Heart right ventricle (tissue), 16 donors: Measurements from ENCODE around the gene PLA2R1. TPM values are rescaled to one million over a fixed set of nuclear protein-coding genes. Genes with fewer than 3 reads are reported as not detected.

Experiments
- ATAC-seq, 8 donors: fragments of 200-7000 bp; cut with Tn5 transposase; one replicate each; pipeline ENCODE4 v1.9.1; 2020; ENCODE audit warnings: mild to moderate bottlenecking in 8 of 8, moderate library complexity in 8 of 8, moderate number of reproducible peaks in 1 of 8
- DNase-seq, 2 donors: peaks; one replicate each; pipeline ENCODE4 v3.0.0-alpha.2; 2020
- H3K27ac ChIP-seq, 10 donors: fragments of 200-600 bp; sonication (generic) in 2 of 10; one replicate each; pipeline versions ENCODE4 v1.5.0 to v1.8.0; 2020 to 2022; ENCODE audit warnings: mild to moderate bottlenecking in 3 of 10
- H3K27me3 ChIP-seq, 7 donors: fragments of 200-600 bp; one replicate each; pipeline ENCODE4 v1.8.0; 2021 to 2022; ENCODE audit warnings: mild to moderate bottlenecking in 2 of 7
- H3K36me3 ChIP-seq, 9 donors: fragments of 200-600 bp; sonication (generic) in 1 of 9; one replicate each; pipeline versions ENCODE4 v1.5.0 to v1.8.0; 2020 to 2022; ENCODE audit warnings: mild to moderate bottlenecking in 2 of 9
- H3K4me1 ChIP-seq, 9 donors: fragments of 200-600 bp; sonication (generic) in 1 of 9; one replicate each; pipeline versions ENCODE4 v1.5.0 to v1.8.0; 2020 to 2022; ENCODE audit warnings: mild to moderate bottlenecking in 4 of 9
- H3K4me3 ChIP-seq, 10 donors: fragments of 200-600 bp; sonication (generic) in 2 of 10; one replicate each; pipeline versions ENCODE4 v1.5.0 to v1.8.0; 2020 to 2022; ENCODE audit warnings: mild to moderate bottlenecking in 7 of 10, moderate library complexity in 2 of 10
- H3K9me3 ChIP-seq, 11 donors: fragments of 200-600 bp in 10 of 11; sonication (generic) in 2 of 11; one replicate each; pipeline versions ENCODE4 v1.5.0 to v1.8.0; 2013 to 2022; ENCODE audit warnings: mild to moderate bottlenecking in 2 of 11, control low read depth in 1 of 11, moderate library complexity in 1 of 11
- CTCF ChIP-seq, 9 donors: fragments of 200-600 bp; sonication (generic) in 2 of 9; IDR thresholded peaks; one replicate each; pipeline versions ENCODE4 v1.5.0 to v1.8.0; 2021 to 2022; ENCODE audit warnings: antibody characterized with exemption in 9 of 9, mild to moderate bottlenecking in 5 of 9, moderate library complexity in 1 of 9
- WGBS, 2 donors: extraction: QIAGEN DNeasy Blood & Tissue Kit; methylation state at CpG; one replicate each; pipeline ENCODE4 v1.1.7; 2013; ENCODE audit warnings: inconsistent platforms in 1 of 2; 5-methylcytosine and 5-hydroxymethylcytosine counted together
- intact Hi-C, 10 donors: fragments of 100-400 bp; cut with DNase I; formaldehyde crosslinking; loops; one replicate each; pipeline versions ENCODE4 v1.11.1 to v1.14.2; 2022
- polyA plus RNA-seq, 2 donors: library from polyadenylated mRNA; stranded (reverse); fragments of 200-250 nt; gene quantifications; one replicate each; pipeline ENCODE4 v1.2.3, GENCODE V29; 2013
- total RNA-seq, 10 donors: library from RNA; stranded (reverse); fragmentation: NEBNext Ultra II Directional in 3 of 10; extraction: Animal tissue kit (Norgen Biotek cat#: 25700) in 3 of 10; gene quantifications; one replicate each; pipeline versions ENCODE4 v1.2.1 to v1.2.4, GENCODE V29; 2021 to 2023
- donor health status: Arrhythmogenic right ventricular cardiomyopathy.
- donor health status: ischemic (EF 13 %, LVEDD 7.1; RV severe dilation, severe dysfunction).
- donor health status: healthy with polysubstance abuse.
- donor health status: DM: no; HTN: yes; CAD: no.
- donor health status: DM: no; HTN: no; CAD: no.
- donor health status: ischemic (EF 25% LVEDD 6.9; RV normal size, moderate dysfunction).
- donor health status: ischemic (EF 25% LVEDD 5.7; RV mildly dilated, moderate dysfunction).
- donor health status: healthy.
- donor health status: DM: yes; HTN: yes; CAD: no.
- donor health status: Ischemic cardiomyopathy.
- donor health status: ischemic (EF 35%, LVEDD 5.7; RV mildly dilated, moderate dysfunction).
- donor health status: nonischemic (EF 11% LVEDD 7.7; RV severe dilation, severe dysfunction).
- donor health status: DM: yes; HTN: yes; CAD: no.
- donor health status: PGD.
- donor health status: ischemic (EF 29% LVEDD 5.4; RV normal size, mild dysfunction).
- donor health status: nonischemic (EF 23%, LVEDD 6.1; RV moderate dilation, normal function).

The PLA2R1 gene
- total and polyA plus RNA-seq, 12 donors, result 0.38 to 3.7 (median 2.8) TPM

GRCh38 chr2:159961451-159961850 lies 101.0 kb downstream of the PLA2R1 start:
- DNase-seq (no peak), ATAC-seq (no peak)
- no peaks in the 10 kb centered on the region for H3K36me3 ChIP-seq
- peaks cover 0 to 31% (median 20%) of the 10 kb centered on the region in 9 donors for H3K4me1 ChIP-seq
- peak overlapping the region in 1 of 10 donors; percentile 37 for H3K27ac ChIP-seq
- intact Hi-C loops, result loop anchor here in 2 of 10 donors (10.0 kb wide), 2 partner anchors 157 to 167 kb away; partner anchors contain the start of gene CD302 (in 1 of the 2)
- TF ChIP-seq CTCF (IDR thresholded peaks at IDR 0.05), result no peak
- WGBS, 2 donors, result 93 to 94% methylated on average over 4 of the region's 4 CpGs
- peaks cover 0 to 3% (median 0%) of the 10 kb centered on the region in 11 donors for H3K9me3 ChIP-seq
- no peaks in the 10 kb centered on the region for H3K27me3 ChIP-seq
- no peak overlapping the region for H3K4me3 ChIP-seq

DNA sequence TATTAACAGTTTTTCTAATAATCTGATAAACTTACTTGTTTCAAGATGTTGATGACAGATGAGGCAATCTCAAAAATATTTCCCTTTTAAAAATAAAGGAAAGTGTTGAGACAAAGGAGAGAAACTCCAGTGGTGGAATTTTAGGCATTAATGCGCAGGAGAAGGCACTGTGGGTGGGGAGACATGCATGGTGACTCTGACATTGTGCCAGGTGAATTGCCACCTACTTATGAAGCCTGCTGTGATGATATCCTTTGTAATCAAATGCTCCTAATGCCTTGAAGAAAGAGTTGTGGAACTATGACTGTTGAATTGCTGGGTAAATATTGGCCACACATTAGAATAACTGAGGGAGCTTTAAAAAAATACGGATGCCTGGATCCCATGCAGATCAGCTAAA lies 101.4 kb downstream of the PLA2R1 start:
- H3K9me3 ChIP-seq, result peaks cover 0 to 3% (median 0%) of the 10 kb centered on the region in 11 donors
- H3K4me3 ChIP-seq, result no peak overlapping the region
- 68 to 73% methylated on average over 2 of the region's 2 CpGs for WGBS, 2 donors
- H3K27me3 ChIP-seq, result no peaks in the 10 kb centered on the region
- H3K4me1 ChIP-seq, result peaks cover 0 to 33% (median 20%) of the 10 kb centered on the region in 9 donors
- intact Hi-C loops, result loop anchor here in 2 of 10 donors (10.0 kb wide), 2 partner anchors 156 to 166 kb away; partner anchors contain the start of gene CD302 (in 1 of the 2)
- ATAC-seq (no peak), DNase-seq (no peak)
- TF ChIP-seq CTCF (IDR thresholded peaks at IDR 0.05), result no peak
- peak overlapping the region in 3 of 10 donors; percentile 19 to 37 (median 27) for H3K27ac ChIP-seq
- H3K36me3 ChIP-seq, result no peaks in the 10 kb centered on the region

DNA sequence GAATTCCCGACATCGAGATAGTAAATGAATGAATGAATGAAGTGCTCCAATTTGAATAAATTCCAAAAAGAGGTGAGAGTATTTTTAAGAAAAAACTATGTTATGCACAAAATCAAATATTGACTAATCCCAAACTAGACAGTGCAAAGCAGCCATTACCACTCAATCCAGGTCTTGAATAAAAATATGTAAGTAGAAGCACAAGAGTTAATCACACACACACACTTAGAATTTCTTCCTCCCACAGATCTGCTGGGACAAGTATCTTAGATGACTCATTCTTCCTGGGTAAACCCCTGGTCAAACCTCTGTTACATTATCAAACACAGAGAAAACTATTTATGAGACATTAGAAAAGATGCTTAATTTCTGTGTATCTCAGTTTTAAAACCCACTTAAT lies 102.0 kb downstream of the PLA2R1 start:
- 51 to 65% methylated on average over 2 of the region's 2 CpGs for WGBS, 2 donors
- no peaks in the 10 kb centered on the region for H3K27me3 ChIP-seq
- peak in 5 of 8 donors; percentile 53 to 82 (median 54) for ATAC-seq
- no peak for DNase-seq
- H3K36me3 ChIP-seq, result no peaks in the 10 kb centered on the region
- intact Hi-C loops, result loop anchor here in 2 of 10 donors (10.0 kb wide), 2 partner anchors 156 to 166 kb away; partner anchors contain the start of gene CD302 (in 1 of the 2)
- no peak overlapping the region for H3K4me3 ChIP-seq
- peaks cover 0 to 3% (median 0%) of the 10 kb centered on the region in 11 donors for H3K9me3 ChIP-seq
- no peak for TF ChIP-seq CTCF (IDR thresholded peaks at IDR 0.05)
- peak overlapping the region in 3 of 10 donors; percentile 19 to 37 (median 27) for H3K27ac ChIP-seq
- peaks cover 0 to 38% (median 20%) of the 10 kb centered on the region in 9 donors for H3K4me1 ChIP-seq

DNA sequence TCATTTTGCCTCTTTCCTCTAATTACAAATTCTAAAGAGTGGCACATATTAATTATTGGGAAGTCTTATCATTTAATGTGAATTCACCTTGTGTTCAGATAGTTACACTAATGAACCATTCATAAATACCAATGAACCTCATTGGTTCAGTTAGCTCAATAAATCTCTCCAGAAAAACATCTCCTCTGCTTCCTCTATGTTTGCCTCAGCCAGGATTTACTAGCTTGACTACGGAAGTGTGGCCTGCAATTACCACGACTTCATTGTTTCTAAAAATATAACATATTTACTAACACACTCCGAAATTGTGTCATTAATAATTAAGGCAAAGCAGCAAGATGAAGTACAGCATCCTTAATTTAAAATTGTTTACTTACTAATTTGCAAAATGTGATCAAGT lies 103.3 kb downstream of the PLA2R1 start:
- no peak for DNase-seq
- intact Hi-C loops, result no loop called here
- no peaks in the 10 kb centered on the region for H3K27me3 ChIP-seq

More for the DNA sequence above, 103.3 kb downstream of the PLA2R1 start:
- 35 to 52% methylated on average over 3 of the region's 3 CpGs for WGBS, 2 donors
- H3K27ac ChIP-seq, result peak overlapping the region in 1 of 10 donors; percentile 54
- H3K36me3 ChIP-seq, result no peaks in the 10 kb centered on the region
- no peak for TF ChIP-seq CTCF (IDR thresholded peaks at IDR 0.05)
- ATAC-seq, result no peak
- peaks cover 0 to 3% (median 0%) of the 10 kb centered on the region in 11 donors for H3K9me3 ChIP-seq
- peaks cover 0 to 38% (median 20%) of the 10 kb centered on the region in 9 donors for H3K4me1 ChIP-seq
- H3K4me3 ChIP-seq, result no peak overlapping the region
